Ishikawa (cell line): Measurements from ENCODE around the gene RGS7.

ENCODE experiments used
- CEBPB ChIP-seq: IDR thresholded peaks from 2 replicates; pipeline ENCODE4 v1.6.1; 2012
- EGR1 ChIP-seq: IDR thresholded peaks from 2 replicates; pipeline ENCODE4 v1.6.1; 2012
- EP300 ChIP-seq: IDR thresholded peaks from 2 replicates; pipeline ENCODE4 v1.6.1; 2012; ENCODE audit warnings: borderline replicate concordance
- MAX ChIP-seq: IDR thresholded peaks from 2 replicates; pipeline ENCODE4 v1.6.1; 2012
- NFIC ChIP-seq: IDR thresholded peaks from 2 replicates; pipeline ENCODE4 v1.6.1; 2012
- RAD21 ChIP-seq: IDR thresholded peaks from 2 replicates; pipeline ENCODE4 v1.6.1; 2012; ENCODE audit warnings: low read depth
- TEAD4 ChIP-seq: IDR thresholded peaks from 2 replicates; pipeline ENCODE4 v1.6.1; 2012

GRCh38 chr1:240998024-240998423 lies 359.0 kb downstream of the RGS7 start:
- TF ChIP-seq RAD21 (no peak), EGR1 (no peak), MAX (no peak), NFIC (no peak), EP300 (no peak), TEAD4 (no peak), CEBPB (no peak)
